Superior temporal gyrus (tissue), 1 donor: ENCODE data around the gene SCARF2.
"Not testable (repeated sequence)": the region's sequence is repeated elsewhere in the genome, so short reads cannot be mapped to it uniquely, and the experiment has no call there.

Experiments
- DNase-seq: peaks from one replicate; pipeline ENCODE4 v3.0.0-alpha.2; 2016; ENCODE audit errors: extremely low spot score

SCARF2 gene

GRCh38 chr22:20437613-20438426 lies at the start of gene SCARF2:
SCARF2 (minus strand) TSS chr22:20437825; CDS start chr22:20437754, 71 bp downstream.
- DNase-seq, result no peak

GRCh38 chr22:20486229-20486628 lies 48.6 kb upstream of the SCARF2 start:
- no peak for DNase-seq

- no peak for DNase-seq
Observed at GRCh38 chr22:20484948-20485683, 47.5 kb upstream of the SCARF2 start.

GRCh38 chr22:20483771-20484170 lies 46.1 kb upstream of the SCARF2 start:
- DNase-seq, result no peak

- not testable (repeated sequence) for DNase-seq
Observed at GRCh38 chr22:20483143-20483506, 45.5 kb upstream of the SCARF2 start.

GRCh38 chr22:20479612-20480196 lies 42.1 kb upstream of the SCARF2 start:
- no peak for DNase-seq

GRCh38 chr22:20478059-20478458 lies 40.4 kb upstream of the SCARF2 start:
- not testable (repeated sequence) for DNase-seq

- DNase-seq, result not testable (repeated sequence)
Observed at GRCh38 chr22:20475569-20475968, 37.9 kb upstream of the SCARF2 start.

GRCh38 chr22:20475115-20475436 lies 37.5 kb upstream of the SCARF2 start:
- DNase-seq, result no peak

- DNase-seq, result no peak
Observed at GRCh38 chr22:20472629-20473442, 35.2 kb upstream of the SCARF2 start.

GRCh38 chr22:20471126-20471833 lies 33.7 kb upstream of the SCARF2 start:
- no peak for DNase-seq

GRCh38 chr22:20470525-20470924 lies 32.9 kb upstream of the SCARF2 start:
- DNase-seq, result not testable (repeated sequence)

- no peak for DNase-seq
Observed at GRCh38 chr22:20469110-20469868, 31.7 kb upstream of the SCARF2 start.

- no peak for DNase-seq
Observed at GRCh38 chr22:20466659-20467379, 29.2 kb upstream of the SCARF2 start.

- DNase-seq, result no peak
Observed at GRCh38 chr22:20465759-20466077, 28.1 kb upstream of the SCARF2 start.

GRCh38 chr22:20464912-20465758 lies 27.5 kb upstream of the SCARF2 start:
- no peak for DNase-seq

- no peak for DNase-seq
Observed at GRCh38 chr22:20464096-20464614, 26.5 kb upstream of the SCARF2 start.

- no peak for DNase-seq
Observed at GRCh38 chr22:20463324-20464095, 25.9 kb upstream of the SCARF2 start.
